ENCODE results near the gene SRBD1.

SRBD1 gene

DNA sequence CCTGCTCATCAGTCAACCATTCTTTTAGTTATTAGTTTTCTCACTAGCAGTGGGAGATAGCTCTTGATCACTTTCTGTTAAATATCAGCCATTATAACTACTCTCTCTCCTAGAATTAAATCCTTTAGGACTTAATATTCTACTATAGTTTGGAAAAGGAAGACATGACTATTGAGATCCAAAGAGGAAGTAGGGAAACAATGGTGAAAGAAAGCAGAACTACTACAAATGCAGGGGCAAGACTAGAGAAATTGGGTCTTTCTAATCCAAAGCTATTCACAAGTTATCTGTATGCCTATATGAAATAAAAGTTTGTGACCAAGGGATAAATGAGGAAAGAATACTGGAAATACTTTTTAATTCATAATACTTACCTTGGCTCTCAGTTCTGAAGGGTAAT lies 65.1 kb downstream of the SRBD1 start:
- DNase-seq (ENCODE audit: low spot score): no peak

DNA sequence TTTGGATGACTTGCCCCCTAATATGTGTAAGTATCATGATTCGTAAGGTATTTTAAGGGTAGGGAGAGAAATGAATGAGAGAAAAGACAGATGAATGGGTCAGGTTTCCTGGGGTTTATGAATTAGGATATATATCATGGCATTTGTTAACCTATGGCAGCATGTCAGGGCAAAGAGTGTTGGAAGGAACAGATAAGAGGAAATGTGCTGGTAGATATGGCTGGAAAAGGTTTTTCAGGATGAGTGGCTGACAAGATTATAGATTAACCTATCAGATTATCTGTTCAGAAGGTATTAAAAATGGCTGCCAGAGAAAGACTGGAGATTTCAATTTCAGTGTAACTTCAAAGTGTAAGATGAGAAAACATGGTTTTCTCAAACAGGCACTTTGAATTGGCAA lies 67.8 kb downstream of the SRBD1 start:
- DNase-seq (ENCODE audit: low spot score): no peak

DNA sequence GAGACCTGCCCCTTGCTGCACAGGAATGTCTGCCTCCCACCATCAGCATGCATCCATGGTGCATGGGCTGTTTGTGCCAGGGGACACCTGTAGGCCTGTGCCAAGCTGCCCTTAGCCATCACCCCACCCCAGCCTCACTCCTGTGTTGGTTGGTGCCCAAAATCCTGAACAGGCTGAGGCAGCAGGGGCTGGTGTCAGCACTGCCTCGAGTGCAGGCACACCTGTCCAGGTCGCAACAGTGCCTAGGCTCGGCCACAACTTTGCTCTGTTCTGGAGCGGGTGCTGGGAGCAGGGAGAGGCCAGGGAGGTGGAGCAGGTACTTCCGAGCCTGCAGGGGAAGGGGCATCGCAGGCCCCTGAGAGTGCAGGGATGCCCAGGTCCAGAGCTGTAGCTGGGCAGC lies 69.1 kb downstream of the SRBD1 start:
- no peak for DNase-seq (ENCODE audit: low spot score)

DNA sequence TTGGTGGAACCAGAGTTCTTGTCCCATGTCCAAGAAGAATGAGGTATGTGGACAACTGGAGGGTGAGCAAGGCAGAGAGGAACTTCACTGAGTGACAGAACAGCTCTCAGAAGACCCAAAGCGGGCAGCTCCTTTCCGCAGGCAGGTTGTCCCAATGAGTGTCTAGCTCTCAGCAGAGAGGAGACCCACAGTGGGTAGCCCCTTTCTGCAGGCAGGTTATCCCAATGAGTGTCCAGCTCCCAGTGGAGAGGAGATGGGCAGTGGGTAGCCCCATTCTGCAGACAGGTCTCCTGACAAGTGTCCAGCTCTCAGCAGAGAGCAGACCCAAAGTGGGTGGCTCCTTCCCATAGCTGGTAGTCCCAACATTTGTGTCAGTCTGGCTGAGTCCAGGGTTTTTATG lies 69.6 kb downstream of the SRBD1 start:
- no peak for DNase-seq (ENCODE audit: low spot score)

DNA sequence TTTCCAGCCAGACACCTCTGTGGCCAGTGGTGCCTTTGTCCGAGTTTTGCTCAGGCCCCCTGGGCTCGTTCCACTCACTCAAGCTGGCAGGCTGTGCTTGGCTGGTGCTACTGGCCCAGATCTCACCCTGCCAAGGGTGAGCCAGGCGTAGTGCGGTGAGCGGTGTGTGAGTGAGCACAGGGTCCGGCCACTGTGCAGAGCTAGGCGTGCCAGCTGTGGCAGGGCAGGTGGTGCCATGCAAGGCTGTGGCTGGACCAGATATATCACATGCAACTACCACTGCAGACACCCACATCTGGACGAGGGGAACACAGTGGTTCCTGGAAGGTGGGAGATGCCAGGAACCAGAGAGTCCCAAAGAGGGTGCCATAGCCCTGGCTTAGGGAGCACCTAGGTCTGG lies 70.1 kb downstream of the SRBD1 start:
- DNase-seq (ENCODE audit: low spot score): no peak

DNA sequence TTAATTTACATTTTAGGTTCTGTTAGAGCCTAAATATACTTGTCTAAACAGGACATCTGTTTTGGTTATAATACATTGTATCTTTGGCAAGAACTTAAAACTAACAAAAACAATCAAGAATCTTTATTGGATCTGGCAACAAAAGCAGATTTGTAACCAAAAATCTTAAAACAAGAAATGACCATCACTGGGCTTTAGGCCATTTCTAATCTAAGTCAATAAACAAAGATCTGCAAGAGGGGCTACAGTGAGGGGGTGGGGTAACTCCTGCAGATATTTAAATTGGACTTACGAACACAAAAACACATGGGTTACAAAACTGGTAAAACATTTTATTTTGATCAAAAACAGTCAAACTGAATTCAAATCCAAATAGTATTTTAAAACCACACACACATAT lies 77.3 kb downstream of the SRBD1 start:
- no peak for DNase-seq (ENCODE audit: low spot score)

DNA sequence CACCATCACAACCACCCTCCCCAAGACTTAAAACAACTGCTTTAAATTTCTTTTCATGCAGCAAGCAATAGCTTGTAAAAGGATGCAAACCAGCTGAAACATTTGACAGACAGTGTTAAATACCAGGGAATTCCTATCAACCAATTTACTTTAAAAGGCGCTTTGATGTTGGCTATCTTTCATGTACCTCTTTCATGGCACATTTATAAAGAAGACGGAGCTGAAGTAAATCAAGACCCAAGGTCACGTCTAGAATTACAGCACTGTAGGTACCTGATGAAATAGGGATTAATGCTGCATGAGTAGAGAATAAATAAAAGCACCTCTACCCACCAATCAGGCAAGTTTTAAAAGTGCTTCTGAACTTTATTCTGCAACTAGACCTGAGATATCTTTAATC lies 78.9 kb downstream of the SRBD1 start:
- no peak for DNase-seq (ENCODE audit: low spot score)

DNA sequence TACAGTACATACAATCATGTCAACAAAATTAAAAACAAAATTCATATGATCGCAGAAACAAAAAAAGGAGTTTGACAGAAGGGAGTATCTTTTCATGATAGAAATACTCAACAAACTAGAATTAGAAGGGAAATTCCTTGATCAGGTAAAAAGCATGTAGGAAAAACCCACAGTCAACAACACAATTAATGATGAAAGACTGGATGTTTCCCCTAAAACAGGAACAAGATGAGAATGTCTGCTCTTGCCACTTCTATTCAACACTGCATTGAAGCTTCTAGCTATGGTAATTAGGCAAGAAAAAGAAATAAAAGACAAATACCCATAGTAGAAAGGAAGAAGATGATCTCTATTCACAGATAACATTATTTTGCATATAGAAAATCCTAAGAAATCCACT lies 87.1 kb downstream of the SRBD1 start:
- DNase-seq (ENCODE audit: low spot score): no peak

DNA sequence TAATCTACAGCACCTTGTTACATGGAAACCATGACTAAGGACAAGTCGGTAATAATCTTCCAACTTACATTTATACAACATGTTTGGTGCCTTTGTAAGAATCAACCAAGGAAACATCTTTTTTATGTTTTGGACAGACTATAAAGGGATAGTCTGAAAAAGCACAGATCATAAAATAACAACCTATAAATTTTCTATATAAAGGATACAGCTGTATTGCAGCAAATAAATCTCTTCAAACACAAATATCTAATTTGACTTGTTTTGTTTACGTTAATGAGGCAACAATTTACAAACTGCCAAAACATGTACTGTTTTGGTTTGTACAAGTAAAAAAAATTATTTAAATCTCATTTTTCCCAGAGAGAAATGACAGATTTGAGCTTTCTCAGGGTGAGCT lies 92.5 kb downstream of the SRBD1 start:
- no peak for DNase-seq (ENCODE audit: low spot score)

DNA sequence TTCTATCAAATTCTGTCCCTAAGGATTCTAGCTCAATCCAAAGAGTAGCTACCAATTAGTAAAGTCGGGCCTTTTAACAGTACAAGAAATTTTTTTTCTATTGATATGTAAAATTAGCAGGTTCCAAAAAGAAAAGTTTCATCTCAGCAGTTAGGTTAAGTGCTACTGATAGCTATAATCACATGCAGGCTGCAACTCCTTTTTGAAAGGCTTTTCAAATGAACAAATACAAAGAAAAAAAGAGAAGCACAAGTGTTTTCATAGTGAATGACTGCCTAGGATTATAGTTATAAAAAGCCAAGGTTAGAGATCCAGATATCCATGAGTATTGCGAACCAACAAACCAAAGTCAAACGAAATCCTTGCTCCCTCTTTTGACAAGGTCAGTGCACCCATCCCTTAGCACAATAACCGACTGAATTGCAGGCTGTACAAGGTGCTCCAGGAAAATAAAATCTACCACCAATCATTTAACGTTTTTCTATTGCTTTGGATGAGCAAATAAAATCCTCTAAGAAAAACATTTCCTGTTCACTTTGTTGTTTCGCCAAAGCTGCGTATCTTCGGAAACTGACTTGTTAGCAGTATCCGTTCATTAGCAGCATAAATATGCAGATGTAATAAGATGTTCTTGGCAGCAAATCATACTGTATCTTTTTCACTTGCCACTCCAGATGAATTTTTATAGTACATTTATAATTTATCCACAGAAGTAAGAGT lies 100.2 kb downstream of the SRBD1 start:
- DNase-seq (ENCODE audit: low spot score): no peak

DNA sequence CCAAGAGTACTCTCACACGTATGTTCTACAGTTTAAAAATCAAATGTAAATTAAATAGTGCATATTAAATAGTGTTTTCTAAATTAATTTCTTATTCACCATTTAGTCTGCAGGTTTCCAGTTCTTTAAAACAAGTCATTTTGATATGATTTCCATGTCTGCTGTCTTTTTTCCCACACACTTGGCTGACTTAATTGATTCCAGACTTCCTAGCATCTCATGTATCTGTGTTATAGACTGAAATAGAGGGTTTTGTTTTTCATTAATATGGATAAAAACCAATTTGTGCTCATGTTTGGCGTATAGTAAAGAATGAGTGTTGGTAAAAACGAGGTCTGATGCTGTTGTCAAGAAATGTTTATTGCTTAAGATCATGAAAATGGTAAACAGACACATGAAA lies 104.3 kb downstream of the SRBD1 start:
- DNase-seq (ENCODE audit: low spot score): no peak

DNA sequence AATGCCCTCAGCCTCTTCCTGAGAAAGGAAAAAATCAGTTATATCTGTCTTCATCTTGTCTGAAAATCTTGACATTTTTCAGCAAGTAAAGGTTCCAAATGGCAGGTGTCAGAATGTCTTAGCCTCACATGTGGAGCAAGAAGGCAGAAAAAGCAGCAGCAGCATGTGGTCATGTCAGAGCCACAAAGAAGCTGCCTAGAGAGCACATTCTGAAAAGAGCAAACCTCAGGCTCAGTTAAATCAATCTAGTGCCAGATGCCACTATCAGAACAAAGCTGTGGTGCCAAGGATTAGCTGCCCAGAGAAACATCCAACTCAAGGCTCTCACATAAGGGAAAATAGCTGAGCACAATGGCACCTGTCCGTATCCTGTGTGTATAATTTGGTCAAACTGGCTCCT lies 105.9 kb downstream of the SRBD1 start:
- DNase-seq (ENCODE audit: low spot score): no peak

DNA sequence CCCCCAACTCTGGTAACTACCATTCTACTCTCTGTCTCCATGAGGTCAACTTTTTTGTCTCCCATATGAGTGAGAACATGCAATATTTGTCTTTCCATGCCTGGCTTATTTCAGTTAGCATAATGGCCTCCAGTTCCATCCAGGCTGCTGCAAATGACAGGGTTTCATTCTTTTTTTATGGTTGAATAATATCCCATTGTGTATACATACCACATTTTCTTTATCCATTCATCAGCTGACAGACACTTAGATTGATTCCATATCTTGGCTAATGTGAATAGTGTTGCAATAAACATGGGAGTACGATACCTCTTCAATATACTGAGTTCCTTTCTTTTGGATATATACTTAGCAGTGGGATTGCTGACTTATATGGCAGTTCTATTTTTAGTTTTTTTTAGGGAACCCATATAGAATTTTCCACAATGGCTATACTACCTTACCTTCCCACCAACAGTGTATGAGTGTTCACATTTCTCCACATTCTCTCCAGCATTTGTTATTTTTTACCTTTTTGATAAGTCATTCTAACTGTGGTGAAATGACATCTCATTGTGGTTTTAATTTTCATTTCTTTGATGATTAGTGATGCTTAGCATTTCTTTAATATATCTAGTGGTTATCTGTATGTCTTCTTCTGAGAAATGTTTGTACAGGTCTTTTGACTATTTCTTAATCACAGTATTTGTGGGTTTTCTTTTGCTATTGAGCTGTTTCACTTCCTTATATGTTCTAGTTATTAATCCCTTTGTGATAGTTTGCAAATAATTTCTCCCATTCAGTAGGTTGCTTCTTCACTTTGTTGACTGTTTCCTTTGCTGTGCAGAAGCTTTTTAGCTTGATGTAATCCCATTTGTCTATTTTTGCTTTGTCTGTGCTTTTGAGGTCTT lies 112.2 kb downstream of the SRBD1 start:
- no peak for DNase-seq (ENCODE audit: low spot score)

DNA sequence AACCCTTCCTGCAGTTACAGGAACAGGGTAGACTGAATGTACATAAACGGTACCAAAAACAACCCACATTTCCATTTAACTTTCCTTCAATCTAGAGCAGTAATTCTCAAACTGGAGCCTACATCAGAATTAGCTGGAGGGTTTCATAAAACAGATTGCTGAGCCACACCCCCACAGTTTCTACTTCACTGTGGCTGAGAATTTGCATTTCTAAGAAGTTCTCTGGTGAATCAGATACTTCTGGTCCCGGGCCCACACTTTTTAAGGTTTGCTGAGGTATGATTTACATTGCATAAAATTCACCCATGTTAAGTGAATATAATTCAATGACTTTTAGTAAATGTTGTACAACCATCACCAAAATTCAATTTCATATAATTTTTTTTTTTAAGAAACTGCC lies 113.7 kb downstream of the SRBD1 start:
- no peak for DNase-seq (ENCODE audit: low spot score)

DNA sequence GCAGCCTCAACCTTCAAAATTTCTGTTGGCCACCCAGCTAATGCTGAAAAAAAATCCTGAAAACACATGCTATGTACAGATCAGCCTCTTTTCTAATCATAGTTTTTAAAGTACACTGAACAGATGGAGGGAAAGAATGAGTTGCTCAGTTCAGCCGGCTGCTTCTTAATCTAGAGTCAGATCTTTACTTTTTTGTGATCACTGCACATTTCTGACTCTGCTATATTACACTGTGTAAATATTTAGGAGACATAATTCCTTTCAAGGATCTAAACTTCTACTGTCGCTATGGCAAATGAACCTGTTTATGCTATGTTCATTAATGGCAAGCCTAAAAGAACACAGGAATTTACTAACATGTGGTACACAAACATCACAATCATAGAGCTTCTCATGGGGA lies 114.2 kb downstream of the SRBD1 start:
- DNase-seq (ENCODE audit: low spot score): no peak

DNA sequence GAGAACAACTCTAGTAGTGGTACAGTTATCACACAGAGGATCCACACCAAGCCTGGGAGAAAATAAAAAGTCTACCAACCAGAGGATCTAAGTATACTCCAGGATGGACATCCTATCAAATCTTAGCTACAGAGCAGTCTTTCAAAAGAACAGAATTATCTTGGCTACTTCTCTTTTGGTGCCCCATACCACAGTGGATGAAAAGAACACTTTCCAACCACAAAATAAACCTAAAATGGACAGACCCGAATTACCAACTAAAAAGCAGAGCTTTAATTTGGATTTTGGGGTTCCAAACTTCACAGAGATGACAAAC lies 116.1 kb downstream of the SRBD1 start:
- DNase-seq (ENCODE audit: low spot score): no peak

DNA sequence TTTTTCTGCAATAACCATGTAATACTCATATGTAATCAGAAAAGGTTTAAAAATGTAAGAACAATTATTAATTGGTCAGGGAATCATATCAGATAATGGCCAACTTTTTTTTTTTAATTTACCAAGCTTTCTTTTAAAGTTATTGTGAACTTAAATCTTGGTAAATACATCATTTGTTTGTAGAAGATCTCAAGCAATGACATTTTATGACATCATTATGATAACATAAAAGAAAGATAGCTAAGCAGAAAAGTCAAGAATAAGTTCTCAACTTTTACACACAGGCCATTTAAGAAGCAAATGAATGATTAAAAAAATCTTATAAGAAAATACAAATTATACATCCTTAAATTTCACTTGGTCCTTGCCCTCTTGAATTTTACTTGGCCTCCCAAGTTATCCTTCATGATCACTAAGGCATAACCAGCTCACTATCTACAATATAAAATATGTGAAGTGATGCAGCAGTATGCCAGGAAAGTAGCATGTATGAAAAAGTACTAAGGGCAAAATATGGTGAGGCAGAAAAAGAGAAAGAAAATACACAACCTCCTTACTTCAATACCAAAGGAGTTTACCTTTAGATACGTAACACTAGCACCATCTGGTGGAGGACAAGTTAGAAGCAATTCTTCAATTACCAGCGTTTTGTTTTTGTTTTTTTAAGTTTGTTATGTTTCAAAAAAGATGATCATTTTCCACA lies 116.6 kb downstream of the SRBD1 start:
- peak; percentile 7 for DNase-seq (ENCODE audit: low spot score)

DNA sequence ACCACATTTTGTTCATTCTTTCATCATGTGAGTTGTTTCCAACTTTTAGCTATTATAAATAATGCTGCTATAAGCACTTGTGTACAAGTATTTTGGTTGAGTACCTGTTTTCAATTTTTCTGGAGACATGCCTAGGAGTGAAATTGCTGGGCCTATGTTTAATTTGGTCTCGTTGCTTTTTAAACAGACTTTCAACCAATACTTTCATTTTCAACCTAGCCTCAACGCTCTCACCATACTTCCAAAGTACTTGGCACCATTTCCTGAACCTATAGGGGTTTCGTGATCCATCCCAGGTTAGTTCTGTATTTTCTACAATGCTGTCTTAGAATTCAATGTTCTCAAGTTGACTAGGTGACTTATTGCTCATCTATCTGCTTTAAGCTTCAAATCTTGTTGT lies 126.1 kb downstream of the SRBD1 start:
- no peak for DNase-seq (ENCODE audit: low spot score)

DNA sequence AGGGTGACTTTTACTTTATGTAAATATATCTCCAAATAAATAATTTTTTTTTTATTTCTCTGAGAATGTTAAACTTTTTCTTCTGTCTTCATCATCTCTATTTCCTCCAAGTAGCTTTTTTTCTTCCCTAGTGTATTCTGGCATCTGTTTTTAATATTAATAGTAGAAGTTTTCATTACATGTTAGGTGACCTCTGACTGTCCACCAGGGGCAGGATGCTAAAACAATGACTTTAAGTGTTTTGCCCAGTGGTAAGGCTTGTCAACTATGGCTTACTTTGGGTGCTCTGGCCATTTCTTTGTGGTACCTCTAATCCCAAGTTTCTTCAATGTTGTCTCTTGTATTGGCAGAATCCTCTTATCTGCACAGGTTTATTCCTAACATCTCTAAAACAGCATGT lies 127.1 kb downstream of the SRBD1 start:
- no peak for DNase-seq (ENCODE audit: low spot score)

DNA sequence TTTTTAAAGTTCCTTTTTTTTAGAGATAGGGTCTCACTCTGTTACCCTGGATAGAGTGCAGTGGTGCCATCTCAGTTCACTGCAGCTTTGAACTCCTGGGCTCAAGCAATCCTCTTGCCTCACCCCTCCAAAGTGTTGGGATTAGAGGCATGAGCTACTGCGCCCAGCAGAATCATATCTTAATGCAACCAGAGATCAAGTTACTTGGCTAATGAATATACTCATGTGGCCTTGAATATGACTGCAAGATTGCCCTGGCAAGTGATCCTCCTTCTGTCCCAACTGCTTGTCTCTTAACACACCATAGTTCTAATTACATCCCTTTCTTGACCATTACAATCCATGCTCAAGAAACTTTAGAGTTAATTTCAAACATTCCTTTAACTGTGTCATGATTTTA lies 133.5 kb downstream of the SRBD1 start:
- DNase-seq (ENCODE audit: low spot score): no peak

DNA sequence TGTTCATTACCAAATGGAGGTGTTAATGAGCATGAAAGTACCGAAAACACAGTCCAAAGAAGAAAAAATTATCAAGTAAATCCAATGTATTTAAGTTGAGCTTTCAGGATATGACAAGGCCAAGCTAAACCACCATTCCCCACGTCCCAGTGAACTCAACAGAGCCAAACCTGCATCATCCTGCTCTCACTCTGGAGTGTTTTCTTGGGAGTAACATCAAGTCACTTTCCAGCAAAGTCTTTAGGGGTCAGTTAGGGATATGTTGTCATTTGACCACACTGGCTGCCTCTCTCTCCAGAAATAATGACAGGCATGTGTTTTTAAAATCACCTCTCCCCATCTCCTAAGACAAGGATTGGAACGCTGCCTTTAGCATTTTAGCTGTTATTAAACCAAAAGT lies 140.5 kb downstream of the SRBD1 start:
- no peak for DNase-seq (ENCODE audit: low spot score)

DNA sequence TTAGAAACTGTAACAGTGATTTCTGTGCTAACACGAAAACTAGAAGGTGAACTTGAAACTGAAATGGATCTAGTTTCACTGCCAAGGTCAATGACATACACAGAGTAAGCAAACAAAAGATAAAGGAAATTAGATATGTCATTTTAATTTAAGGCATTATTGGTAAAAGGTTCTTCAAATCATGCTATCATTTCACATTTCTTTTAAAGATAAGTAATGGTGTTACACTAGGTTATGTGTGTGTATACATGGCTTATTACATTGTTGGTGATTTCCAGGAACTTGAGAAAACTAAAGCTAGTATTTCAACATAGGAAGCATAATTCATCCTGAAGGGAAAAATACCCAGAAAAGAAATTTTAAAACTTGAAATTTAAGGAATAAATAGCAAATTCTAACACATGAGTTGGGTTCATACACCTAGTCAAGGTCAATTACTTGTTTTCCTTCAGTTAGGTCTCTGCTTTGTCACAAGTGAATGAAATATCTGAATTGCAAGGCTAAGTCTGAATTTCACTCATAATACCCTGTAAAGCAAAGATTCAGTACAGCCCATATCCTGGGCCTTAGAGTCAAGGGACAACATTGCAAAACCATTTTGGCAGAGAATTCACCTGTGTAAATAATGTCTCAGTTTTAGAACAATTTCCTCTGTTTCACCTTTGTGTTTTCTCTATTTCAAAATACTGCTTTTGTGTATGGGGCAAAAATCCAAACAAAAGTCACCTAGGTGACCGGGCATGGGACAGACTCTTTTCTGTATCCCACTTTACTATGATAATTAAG lies 141.6 kb downstream of the SRBD1 start:
- DNase-seq (ENCODE audit: low spot score): no peak
